ENCODE results near the gene HTR3D.

DNA sequence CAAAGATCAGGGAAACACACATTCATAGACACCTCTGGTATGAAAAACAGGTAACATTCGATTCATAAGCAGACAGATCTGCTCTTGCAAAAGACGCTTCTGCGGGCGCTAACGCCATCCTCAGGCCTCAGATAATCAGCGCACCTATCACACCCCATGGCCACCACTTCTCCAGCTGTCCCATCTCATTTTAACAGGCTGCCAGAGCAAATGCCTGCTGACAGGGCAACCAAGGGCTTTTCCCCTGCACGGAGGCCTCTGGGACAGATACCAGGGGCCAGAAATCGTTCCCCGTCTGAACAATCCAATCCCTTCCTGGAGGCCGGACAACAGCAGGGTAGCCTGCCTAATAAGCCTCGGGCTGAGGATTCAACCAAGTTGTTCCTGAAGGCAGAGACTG lies 29.1 kb upstream of the HTR3D start:
- TF ChIP-seq, protein P1, sequence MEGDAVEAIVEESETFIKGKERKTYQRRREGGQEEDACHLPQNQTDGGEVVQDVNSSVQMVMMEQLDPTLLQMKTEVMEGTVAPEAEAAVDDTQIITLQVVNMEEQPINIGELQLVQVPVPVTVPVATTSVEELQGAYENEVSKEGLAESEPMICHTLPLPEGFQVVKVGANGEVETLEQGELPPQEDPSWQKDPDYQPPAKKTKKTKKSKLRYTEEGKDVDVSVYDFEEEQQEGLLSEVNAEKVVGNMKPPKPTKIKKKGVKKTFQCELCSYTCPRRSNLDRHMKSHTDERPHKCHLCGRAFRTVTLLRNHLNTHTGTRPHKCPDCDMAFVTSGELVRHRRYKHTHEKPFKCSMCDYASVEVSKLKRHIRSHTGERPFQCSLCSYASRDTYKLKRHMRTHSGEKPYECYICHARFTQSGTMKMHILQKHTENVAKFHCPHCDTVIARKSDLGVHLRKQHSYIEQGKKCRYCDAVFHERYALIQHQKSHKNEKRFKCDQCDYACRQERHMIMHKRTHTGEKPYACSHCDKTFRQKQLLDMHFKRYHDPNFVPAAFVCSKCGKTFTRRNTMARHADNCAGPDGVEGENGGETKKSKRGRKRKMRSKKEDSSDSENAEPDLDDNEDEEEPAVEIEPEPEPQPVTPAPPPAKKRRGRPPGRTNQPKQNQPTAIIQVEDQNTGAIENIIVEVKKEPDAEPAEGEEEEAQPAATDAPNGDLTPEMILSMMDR (IDR thresholded peaks at IDR 0.05; ENCODE audit: insufficient read depth, low read length, poor library complexity, severe bottlenecking) = no peak
- no peak for TF ChIP-seq EZH2phosphoT487 (conservative IDR thresholded peaks at IDR 0.05; ENCODE audit: low read length)

Measured in SU-DHL-6 (cell line).